Endothelial cell (in vitro differentiated cells): Measurements from ENCODE around the gene PDE4B. TPM values are rescaled to one million over a fixed set of nuclear protein-coding genes. Genes with fewer than 3 reads are reported as not detected.

Experiments used
- DNase-seq: peaks from one replicate; pipeline ENCODE4 v3.0.0; 2021; ENCODE audit warnings: low spot score
- H3K27ac Mint-ChIP-seq: one replicate; pipeline ENCODE4 v1.8.0; 2021; ENCODE audit warnings: mixed read lengths, inconsistent platforms; ENCODE audit not compliant: unreplicated experiment
- H3K27me3 Mint-ChIP-seq: one replicate; pipeline ENCODE4 v1.8.0; 2021; ENCODE audit warnings: mild to moderate bottlenecking, moderate library complexity, mixed read lengths, inconsistent platforms; ENCODE audit not compliant: unreplicated experiment
- H3K36me3 Mint-ChIP-seq: one replicate; pipeline ENCODE4 v1.8.0; 2021; ENCODE audit warnings: mild to moderate bottlenecking, low read depth, mixed read lengths, inconsistent platforms; ENCODE audit not compliant: unreplicated experiment
- H3K4me1 Mint-ChIP-seq: one replicate; pipeline ENCODE4 v1.8.0; 2021; ENCODE audit warnings: mild to moderate bottlenecking, mixed read lengths, inconsistent platforms; ENCODE audit not compliant: unreplicated experiment
- H3K4me3 Mint-ChIP-seq: one replicate; pipeline ENCODE4 v1.8.0; 2021; ENCODE audit warnings: mild to moderate bottlenecking, mixed read lengths, inconsistent platforms; ENCODE audit not compliant: unreplicated experiment
- H3K9me3 Mint-ChIP-seq: one replicate; pipeline ENCODE4 v1.8.0; 2021; ENCODE audit warnings: mixed read lengths, inconsistent platforms; ENCODE audit not compliant: unreplicated experiment
- total RNA-seq: library from RNA; stranded (reverse); fragmentation: NEBNext Ultra II Directional; extraction: Animal tissue kit (Norgen Biotek cat#: 25700); gene quantifications from one replicate; pipeline ENCODE4 v1.2.1, GENCODE V29; 2021; ENCODE audit not compliant: unreplicated experiment
- TF ChIP-seq, protein P1 (sequence below): fragments of 200-600 bp; sonication (generic); IDR thresholded peaks from one replicate; pipeline ENCODE4 v1.5.0; 2021; ENCODE audit warnings: antibody characterized with exemption; ENCODE audit not compliant: unreplicated experiment

Gene PDE4B
- total RNA-seq, 1 donor from 2014 or later: 45.6 TPM

DNA sequence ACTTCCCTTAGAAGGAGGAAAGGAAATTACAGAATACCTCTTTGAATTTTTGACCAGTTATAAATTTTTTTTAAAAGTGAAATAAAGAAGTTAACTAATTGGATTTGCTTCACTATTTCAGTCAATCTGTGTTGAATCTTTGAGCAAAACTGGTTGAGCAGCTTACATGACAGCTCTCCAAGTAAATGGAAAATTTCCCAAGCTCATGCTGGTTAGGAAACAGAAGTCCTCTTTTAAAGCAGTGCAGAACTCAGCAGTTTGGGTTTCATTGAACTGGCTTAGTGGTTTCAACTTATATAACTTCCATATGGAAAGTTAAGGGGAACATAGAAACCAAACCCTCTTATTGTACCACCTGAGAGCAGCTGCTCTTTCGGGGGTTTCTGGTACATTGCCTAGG is 250.5 kb downstream of the PDE4B start:
- Mint-ChIP-seq H3K27me3 (no peaks in the 10 kb centered on the region), H3K9me3 (no peaks in the 10 kb centered on the region), H3K36me3 (no peaks in the 10 kb centered on the region), H3K4me3 (no peak overlapping the region), H3K4me1 (peaks cover 5% of the 10 kb centered on the region), H3K27ac (no peak overlapping the region)
- TF ChIP-seq, protein P1, sequence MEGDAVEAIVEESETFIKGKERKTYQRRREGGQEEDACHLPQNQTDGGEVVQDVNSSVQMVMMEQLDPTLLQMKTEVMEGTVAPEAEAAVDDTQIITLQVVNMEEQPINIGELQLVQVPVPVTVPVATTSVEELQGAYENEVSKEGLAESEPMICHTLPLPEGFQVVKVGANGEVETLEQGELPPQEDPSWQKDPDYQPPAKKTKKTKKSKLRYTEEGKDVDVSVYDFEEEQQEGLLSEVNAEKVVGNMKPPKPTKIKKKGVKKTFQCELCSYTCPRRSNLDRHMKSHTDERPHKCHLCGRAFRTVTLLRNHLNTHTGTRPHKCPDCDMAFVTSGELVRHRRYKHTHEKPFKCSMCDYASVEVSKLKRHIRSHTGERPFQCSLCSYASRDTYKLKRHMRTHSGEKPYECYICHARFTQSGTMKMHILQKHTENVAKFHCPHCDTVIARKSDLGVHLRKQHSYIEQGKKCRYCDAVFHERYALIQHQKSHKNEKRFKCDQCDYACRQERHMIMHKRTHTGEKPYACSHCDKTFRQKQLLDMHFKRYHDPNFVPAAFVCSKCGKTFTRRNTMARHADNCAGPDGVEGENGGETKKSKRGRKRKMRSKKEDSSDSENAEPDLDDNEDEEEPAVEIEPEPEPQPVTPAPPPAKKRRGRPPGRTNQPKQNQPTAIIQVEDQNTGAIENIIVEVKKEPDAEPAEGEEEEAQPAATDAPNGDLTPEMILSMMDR: no peak
- no peak for DNase-seq

DNA sequence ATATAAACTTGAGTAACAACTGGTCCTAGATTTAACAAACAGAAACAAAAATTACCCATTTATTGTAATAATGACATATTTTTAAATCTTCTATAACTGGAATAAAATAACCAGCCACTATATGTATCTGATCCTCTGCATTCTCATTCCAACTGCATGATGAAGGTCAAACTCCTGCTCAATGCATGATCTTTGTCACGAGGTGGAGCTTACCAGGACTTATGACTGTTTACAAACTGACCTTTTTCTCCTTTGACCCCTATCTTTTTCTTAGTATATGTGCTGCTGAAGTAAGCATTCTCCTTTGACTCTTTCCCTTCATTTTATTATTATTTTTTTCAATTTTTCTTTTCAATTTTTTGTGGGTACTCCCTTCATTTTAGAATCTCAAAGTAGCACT is 252.2 kb downstream of the PDE4B start:
- H3K36me3 Mint-ChIP-seq: no peaks in the 10 kb centered on the region
- H3K9me3 Mint-ChIP-seq: no peaks in the 10 kb centered on the region
- H3K27me3 Mint-ChIP-seq: no peaks in the 10 kb centered on the region
- H3K4me1 Mint-ChIP-seq: no peaks in the 10 kb centered on the region
- TF ChIP-seq, protein P1: no peak
- H3K27ac Mint-ChIP-seq: no peak overlapping the region
- DNase-seq: no peak
- H3K4me3 Mint-ChIP-seq: no peak overlapping the region

DNA sequence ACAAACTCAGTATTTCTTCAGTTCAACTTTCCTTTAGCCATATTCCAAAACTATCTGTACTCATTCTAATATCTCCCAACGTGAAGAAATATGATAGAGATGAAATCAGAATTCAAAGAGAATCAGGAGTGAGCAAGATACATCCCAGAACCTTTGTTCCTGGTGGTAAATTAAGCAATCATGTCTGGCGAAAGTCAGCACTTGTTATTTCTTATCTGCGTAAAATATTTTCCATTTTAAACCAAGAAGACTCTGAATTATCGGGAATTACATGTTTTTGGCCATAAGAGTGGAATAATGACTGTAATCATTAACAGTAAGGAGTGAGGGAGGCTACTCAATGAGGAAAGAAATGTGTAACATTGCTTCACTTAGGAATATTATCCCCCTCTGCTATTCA is 253.7 kb downstream of the PDE4B start:
- no peak for DNase-seq
- peaks cover 5% of the 10 kb centered on the region for H3K4me1 Mint-ChIP-seq
- no peak overlapping the region for H3K4me3 Mint-ChIP-seq
- H3K27me3 Mint-ChIP-seq: no peaks in the 10 kb centered on the region
- no peak overlapping the region for H3K27ac Mint-ChIP-seq
- no peaks in the 10 kb centered on the region for H3K36me3 Mint-ChIP-seq
- TF ChIP-seq, protein P1: no peak
- H3K9me3 Mint-ChIP-seq: no peaks in the 10 kb centered on the region

DNA sequence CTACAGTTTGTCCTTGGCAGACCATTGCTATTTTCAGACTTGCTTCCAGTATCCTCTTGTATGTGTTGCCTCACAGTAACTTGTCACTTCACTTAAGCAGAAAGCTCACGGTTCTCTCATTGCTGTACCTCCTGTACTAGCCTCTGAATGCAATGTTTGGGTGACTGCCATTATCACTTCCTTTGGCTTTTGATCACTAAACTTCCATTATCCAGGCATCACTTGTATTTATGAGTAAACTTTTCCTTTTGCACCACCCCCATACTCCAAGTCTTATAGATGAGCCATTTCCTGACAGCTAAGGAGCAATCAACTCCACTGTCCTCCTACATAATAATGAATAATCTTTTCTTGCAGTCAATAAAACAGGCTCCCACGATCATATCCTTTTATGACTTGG is 255.3 kb downstream of the PDE4B start:
- H3K4me1 Mint-ChIP-seq: peaks cover 5% of the 10 kb centered on the region

DNA sequence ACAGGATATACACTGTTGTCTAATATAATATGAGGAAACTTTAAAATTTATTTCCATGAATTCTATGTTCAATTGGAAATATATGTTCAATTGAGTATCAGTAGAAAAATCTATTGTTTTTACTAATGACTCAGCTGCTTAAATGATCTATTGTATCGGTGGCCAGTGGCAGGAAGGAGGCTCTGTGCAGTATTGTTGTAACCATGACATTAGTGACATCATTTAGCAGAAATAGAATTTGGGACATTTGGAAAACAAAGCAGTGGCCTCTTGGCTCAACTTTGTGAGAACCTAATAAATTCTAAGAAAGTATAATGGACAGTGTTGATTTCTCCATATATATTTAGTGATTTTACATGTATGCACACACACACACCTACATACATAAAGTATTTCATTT is 257.4 kb downstream of the PDE4B start:
- Mint-ChIP-seq H3K9me3 (no peaks in the 10 kb centered on the region), H3K27ac (peak overlapping the region; percentile 70), H3K27me3 (no peaks in the 10 kb centered on the region), H3K4me1 (peaks cover 9% of the 10 kb centered on the region), H3K4me3 (no peak overlapping the region), H3K36me3 (no peaks in the 10 kb centered on the region)
- DNase-seq: no peak
- TF ChIP-seq, protein P1: no peak

More for the DNA sequence above, 255.3 kb downstream of the PDE4B start:
- Mint-ChIP-seq H3K27me3 (no peaks in the 10 kb centered on the region), H3K36me3 (no peaks in the 10 kb centered on the region), H3K9me3 (no peaks in the 10 kb centered on the region), H3K4me3 (no peak overlapping the region), H3K27ac (no peak overlapping the region)
- TF ChIP-seq, protein P1: no peak
- DNase-seq: no peak
